Stimulated activated CD8-positive, alpha-beta memory T cell treated with anti-CD3 and anti-CD28 coated beads, Interleukin-4, amount 100 ng/mL, for 1 hour (primary cell): ENCODE results near the gene DIAPH3.

Experiments
- DNase-seq, 2 donors: peaks; one replicate each; pipeline ENCODE4 v3.0.0-alpha.2; 2020; ENCODE audit warnings: low read depth in 2 of 2, low spot score in 1 of 2

DIAPH3 gene

DNA sequence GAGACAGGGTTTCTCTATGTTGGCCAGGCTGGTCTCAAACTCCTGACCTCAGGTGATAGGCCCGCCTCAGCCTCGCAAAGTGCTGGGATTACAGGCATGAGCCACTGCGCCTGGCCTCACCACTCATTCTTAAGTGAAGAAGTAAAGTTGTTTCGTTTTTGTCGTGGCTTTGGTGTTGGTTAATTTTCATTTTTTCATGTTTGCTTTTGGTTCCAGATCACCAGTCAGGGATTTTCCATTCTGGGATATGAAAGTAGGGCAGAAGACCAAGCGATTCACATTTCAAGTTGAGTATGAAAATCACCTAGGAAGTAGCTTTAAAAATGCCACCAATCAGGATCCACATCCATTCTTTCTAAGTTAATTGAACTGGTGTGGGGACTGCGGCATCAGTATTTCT is 289.9 kb downstream of the DIAPH3 start:
- no peak for DNase-seq

DNA sequence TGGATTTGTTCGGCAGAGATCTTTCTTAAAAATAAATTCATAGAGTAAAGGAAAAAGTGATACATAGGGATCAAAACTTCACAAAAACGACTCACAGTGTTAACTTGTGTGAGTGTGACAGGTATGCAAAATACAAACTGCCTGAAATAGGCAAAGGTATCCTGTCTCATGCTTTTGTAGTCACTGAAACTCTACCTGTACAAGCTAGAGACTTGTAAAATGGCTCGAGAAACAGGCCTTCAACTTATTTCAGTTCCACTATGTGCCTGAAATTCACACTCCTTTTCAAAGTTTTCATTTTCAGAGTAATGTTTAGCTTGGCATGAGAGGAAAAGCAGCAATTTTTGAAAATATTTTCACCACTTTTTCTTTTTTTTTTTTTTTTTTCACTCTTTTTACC is 290.4 kb downstream of the DIAPH3 start:
- no peak for DNase-seq

DNA sequence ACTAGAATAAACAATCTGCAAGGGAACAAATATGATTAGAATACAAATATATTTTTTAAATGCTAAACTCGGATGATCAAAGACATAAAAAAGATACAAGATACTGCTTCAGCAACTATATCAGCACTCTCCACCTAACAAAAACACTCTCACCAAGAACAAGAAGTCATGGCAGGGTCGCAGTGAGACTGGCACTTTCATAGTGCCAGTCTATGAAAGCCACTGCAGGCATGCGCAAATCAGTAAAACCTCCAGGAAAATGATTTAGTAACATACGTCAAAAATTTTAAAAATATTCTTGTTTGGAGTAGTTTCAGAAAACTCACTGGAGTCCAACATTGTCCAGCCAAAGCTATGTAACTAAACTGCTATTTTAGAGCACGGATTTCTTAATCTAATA is 295.9 kb downstream of the DIAPH3 start:
- DNase-seq: no peak

DNA sequence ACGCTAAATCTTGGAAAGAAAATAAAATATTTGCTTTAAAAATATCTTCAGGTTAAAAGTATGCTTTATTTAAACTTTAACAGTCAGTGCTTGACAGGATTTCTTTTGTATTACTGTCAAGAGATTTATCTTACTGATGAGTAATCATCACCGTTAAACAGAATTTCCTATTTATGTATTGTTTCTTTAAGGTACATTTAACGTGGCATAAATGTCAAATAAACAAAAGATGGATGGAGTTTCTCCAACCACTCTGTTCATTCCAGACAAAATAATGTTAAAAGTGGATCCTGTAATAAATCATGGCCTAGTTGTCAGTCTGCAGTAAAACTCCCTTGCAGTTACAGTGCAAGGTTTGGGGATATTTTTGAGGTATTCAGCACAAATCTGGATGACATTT is 298.3 kb downstream of the DIAPH3 start:
- DNase-seq: no peak

GRCh38 chr13:59863621-59864020 is 300.1 kb downstream of the DIAPH3 start:
- no peak for DNase-seq

- no peak for DNase-seq
Observed at GRCh38 chr13:59861676-59862075, 302.1 kb downstream of the DIAPH3 start.

DNA sequence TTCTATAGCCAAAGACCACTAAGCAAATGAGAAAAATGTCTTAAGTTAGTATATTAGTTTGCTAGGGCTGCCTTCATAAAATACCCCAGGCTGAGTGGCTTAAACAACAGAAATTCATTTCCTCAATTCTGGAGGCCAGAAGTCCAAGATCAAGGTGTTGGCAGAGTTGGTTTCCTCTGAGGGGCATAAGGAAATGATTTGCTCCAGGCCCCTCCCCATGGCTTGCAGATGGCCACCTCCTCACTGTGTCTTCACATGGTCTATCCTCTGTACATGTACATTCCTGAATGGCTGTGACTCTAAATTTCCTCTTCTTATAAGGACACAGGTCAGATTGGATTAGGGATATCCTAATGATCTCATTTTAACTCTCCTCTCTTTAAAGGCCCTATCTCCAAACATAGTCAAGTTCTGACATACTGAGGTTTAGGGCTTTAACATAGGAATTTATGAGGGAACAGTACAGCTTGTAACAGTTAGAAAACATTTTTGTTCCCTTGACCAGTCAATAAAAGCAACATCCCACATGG is 307.4 kb downstream of the DIAPH3 start:
- DNase-seq: no peak

- DNase-seq: no peak
Observed at GRCh38 chr13:59846845-59847620, 316.7 kb downstream of the DIAPH3 start.

DNA sequence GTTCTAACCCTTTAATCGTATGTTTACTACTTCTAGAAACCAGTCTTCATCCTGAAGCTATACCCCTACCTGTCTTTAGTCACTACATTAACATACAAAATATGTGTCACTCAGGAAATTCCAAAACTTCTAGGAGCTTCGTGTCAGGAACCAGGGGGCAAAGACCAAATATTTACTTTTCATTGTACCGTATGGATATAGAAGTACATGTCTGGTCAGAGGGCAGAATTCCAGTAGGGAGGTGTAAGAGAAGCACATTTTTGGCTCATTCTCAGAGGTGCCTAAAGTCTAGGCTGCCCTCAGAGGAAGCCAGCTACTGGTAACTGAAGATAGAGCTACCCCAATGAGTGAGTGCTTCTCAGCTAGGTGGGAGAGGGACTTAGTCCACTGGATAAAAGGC is 320.7 kb downstream of the DIAPH3 start:
- no peak for DNase-seq

DNA sequence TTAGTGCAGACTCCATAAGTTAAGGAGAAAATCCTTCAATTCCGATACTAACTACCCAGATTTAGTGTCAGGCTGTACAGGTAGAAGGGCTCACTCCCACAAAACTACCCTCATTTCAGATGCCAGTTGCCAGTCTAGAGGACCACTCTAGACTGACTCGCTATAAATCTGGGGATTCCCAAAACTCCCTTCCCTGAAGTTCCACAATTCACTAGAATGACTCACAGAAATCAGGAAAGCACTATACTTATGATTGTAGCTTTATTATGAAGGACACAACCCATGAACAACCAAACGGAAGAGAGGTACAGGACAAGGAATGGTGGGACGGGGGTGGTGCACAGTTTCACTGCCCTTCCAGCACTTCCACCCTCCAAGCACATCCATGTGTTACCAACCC is 321.2 kb downstream of the DIAPH3 start:
- DNase-seq: no peak

DNA sequence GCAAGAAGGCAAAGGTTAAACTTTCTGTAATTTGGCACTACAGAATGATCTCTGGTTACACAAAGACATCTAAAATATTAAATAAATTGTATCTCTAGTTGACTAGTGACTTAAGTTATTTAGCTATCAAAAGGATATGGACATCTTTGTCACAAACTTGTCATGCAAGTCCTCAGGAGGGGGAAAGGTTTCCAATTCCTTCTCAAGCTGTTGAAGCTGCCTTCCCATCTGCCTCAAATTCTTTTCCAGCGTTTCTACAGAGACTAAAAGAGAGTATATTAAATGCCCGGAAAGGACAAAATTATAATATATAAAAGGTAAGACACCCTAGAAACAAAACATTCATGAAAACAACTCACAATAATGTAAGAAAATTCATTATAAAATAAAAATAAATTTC is 324.5 kb downstream of the DIAPH3 start:
- no peak for DNase-seq

DNA sequence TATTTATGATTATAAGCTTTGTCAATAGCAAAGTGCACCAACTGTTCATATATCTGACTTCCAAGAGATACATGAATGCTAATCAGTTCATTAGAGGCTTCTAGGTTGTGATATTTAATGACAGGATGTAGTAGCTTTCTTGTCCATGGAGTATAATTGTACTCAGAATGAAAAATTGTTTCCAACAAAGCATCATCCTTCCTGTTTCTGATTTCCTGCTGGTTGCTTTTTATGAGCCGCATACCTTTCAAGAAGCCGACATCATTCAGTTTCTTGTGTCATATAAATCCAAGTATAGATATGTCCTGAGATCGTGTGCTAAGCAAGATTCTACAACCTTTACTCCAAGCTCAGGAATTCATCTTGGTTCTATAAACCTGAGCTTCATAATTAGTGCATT is 326.6 kb downstream of the DIAPH3 start:
- DNase-seq: no peak

- DNase-seq: no peak
Observed at GRCh38 chr13:59835569-59835968, 328.2 kb downstream of the DIAPH3 start.

DNA sequence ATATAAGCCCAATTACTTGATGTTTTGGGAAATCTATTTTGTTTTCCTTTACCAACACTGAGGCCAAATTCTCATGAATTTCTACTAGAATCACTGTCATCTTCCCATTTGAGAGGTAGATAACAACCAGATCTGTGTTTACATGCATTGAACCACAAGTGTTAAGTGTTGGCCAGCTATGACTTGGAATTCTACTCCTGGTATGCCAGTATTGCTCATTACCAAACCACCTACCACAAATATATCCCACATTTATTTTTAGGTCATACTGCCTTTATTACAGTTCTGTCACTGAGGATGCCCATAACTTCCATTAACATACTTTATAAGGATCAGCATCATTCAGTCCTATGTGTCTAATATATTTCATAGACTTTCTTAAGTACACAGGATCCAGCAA is 328.9 kb downstream of the DIAPH3 start:
- no peak for DNase-seq

DNA sequence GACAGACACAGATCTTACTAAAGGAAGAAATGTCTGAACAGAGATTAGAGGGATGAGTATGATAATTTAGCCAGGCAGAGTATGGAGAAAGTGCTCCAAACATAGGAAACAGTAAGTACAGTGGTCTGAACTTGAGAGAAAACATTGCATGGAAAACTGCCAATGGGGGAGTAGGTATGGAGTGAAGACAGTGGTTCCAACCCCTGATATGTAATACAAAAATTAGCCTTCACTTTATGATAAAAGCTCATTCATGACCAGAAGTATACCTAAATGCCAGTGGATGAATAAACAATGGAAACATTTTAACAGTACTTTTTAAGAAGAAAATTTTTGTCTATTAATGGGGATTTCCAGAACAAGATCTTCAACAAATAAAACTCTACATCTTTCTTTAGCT is 334.0 kb downstream of the DIAPH3 start:
- DNase-seq: no peak

DNA sequence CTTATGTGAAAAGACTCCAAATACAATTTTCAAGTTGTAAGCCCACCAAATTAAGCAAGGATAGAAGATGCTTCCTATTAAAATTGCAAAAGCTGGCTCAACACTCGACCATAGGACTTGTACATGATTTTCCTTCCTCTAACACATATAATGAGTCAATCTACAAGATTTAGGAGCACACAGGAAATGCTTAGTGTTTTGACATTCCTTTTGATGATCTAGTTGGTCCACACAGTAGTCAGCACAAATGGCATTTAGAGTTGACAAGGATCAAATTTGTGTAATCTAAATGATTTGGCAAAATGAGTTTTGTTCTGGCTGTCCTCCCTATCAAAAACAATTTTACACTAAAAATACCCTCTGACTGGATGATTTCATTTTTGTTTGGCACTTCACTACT is 340.2 kb downstream of the DIAPH3 start:
- DNase-seq: no peak

DNA sequence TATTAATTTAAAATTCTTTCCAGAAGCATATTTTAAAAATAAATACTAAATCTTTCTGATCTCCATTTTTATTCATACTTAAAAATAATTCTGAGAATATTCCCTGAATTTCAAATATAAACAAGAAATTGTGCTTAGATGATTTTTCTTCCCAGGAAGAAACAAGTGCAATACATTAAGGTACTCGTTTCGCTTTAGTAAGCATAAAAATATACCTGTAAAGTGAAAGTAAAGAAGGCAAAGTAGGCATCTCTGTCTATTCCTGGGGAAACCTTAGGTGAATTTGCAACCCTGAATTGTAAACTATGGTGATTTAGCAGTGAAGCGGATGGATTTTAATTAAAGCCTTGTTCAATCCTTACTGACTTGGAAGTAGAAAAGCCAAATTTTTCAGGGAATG is 354.2 kb downstream of the DIAPH3 start:
- DNase-seq: no peak

GRCh38 chr13:59806801-59807200 is 356.9 kb downstream of the DIAPH3 start:
- no peak for DNase-seq

- DNase-seq: no peak
Observed at GRCh38 chr13:59801107-59801880, 362.4 kb downstream of the DIAPH3 start.

GRCh38 chr13:59793107-59793506 is 370.6 kb downstream of the DIAPH3 start:
- DNase-seq: no peak

DNA sequence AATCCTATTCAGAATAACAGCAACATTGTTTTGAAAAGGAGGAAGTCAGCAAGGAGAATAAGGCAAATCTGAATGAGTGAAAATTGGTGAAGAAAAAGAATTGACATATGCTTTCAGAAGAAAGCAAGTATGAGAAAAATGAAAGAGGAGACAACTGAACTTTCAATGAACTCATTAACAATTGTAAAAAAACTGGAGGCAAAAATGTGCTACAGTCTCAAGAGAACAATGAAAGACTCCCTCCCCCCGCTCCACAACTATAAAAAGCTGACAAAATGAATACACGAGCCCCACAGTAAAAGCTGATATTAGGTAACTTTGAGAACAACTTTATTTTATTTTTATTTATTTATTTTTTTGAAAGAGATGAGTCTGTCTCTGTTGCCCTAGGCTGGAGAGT is 373.1 kb downstream of the DIAPH3 start:
- DNase-seq: no peak

DNA sequence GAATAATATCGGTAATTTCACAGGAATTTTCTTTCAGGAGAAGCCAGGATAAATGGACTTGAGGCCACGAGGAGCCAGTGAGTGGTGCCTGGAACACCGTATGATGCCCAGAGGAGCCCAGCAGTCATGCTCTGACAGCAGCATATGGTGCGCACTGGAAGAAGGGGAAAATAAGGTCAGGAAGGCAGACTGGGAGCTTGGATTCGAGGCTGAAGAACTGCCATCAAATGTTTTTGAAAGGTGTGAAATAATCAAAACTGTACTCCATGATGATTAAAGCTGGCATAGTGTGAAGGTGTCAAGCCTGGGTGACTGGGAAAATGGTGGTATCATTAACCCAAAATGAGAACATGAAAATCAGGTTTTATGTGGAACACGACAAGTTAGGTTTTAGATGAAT is 374.2 kb downstream of the DIAPH3 start:
- DNase-seq: no peak
